Mammary epithelial cell (primary cell): ENCODE data around the gene S1PR2.

Experiments
- CTCF ChIP-seq, 2 donors: IDR thresholded peaks in 1 of 2; conservative IDR thresholded peaks in 1 of 2; 2 replicates each; pipeline ENCODE4 v1.5.1; 2011 to 2012; ENCODE audit warnings: inconsistent platforms in 2 of 2, low read length in 2 of 2, mild to moderate bottlenecking in 2 of 2, control low read depth in 1 of 2, low read depth in 1 of 2; ENCODE audit not compliant: insufficient read depth in 1 of 2; ENCODE audit errors: extremely low read depth in 1 of 2
- EZH2 ChIP-seq: IDR thresholded peaks from 2 replicates; pipeline ENCODE4 v1.6.1; 2012; ENCODE audit warnings: low read length, inconsistent platforms, borderline replicate concordance

GRCh38 chr19:10190026-10190425 lies 41.1 kb downstream of the S1PR2 start:
- TF ChIP-seq CTCF (conservative IDR thresholded peaks at IDR 0.05 in 1 of 2, IDR thresholded peaks at IDR 0.05 in 1 of 2; ENCODE audit: extremely low read depth in 1 of 2, insufficient read depth in 1 of 2, low read depth in 1 of 2, low read length in 2 of 2) = no peak
- TF ChIP-seq EZH2 = no peak
